KBM-7 (cell line): Measurements from ENCODE around the gene ARMH1.
"Not testable (repeated sequence)": the region's sequence is repeated elsewhere in the genome, so short reads cannot be mapped to it uniquely, and the experiment has no call there.

Experiments
- DNase-seq: peaks from one replicate; pipeline ENCODE4 v3.0.0-alpha.2; 2015
- in situ Hi-C: fragments of 300-500 bp; cut with MboI; formaldehyde crosslinking; loops from 2 replicates; pipeline ENCODE4 v1.14.3; 2020; ENCODE audit warnings: low sequenced_read_pairs, low pct_unique_long_range_greater_than_20kb, mixed read lengths

Gene ARMH1

GRCh38 chr1:44740179-44740617, 65.7 kb downstream of the ARMH1 start:
- DNase-seq: no peak

GRCh38 chr1:44743211-44743610, 68.7 kb downstream of the ARMH1 start:
- in situ Hi-C loops: no loop called here
- DNase-seq: no peak

More at GRCh38 chr1:44740179-44740617, 65.7 kb downstream of the ARMH1 start:
- in situ Hi-C loops: no loop called here

- in situ Hi-C loops: no loop called here
- DNase-seq: peak; percentile 31
These were observed 73.4 kb downstream of the ARMH1 start for GRCh38 chr1:44747878-44748277.

- in situ Hi-C loops: no loop called here
- DNase-seq: no peak
These were observed 82.9 kb downstream of the ARMH1 start for GRCh38 chr1:44757420-44757819.

GRCh38 chr1:44759077-44759476, 84.6 kb downstream of the ARMH1 start:
- in situ Hi-C loops: no loop called here
- DNase-seq: no peak

GRCh38 chr1:44760876-44761275, 86.4 kb downstream of the ARMH1 start:
- in situ Hi-C loops: no loop called here
- DNase-seq: no peak

GRCh38 chr1:44766421-44766820, 91.9 kb downstream of the ARMH1 start:
- DNase-seq, in situ Hi-C loops: not testable (repeated sequence)
